HG03060 (cell line): ENCODE results near the gene DUSP1.

Source experiments
- ATAC-seq: cut with Tn5 transposase; IDR thresholded peaks from one replicate; pipeline ENCODE4 v1.9.1; 2021; ENCODE audit warnings: low read depth, moderate number of reproducible peaks; ENCODE audit not compliant: unreplicated experiment

The DUSP1 gene

DNA sequence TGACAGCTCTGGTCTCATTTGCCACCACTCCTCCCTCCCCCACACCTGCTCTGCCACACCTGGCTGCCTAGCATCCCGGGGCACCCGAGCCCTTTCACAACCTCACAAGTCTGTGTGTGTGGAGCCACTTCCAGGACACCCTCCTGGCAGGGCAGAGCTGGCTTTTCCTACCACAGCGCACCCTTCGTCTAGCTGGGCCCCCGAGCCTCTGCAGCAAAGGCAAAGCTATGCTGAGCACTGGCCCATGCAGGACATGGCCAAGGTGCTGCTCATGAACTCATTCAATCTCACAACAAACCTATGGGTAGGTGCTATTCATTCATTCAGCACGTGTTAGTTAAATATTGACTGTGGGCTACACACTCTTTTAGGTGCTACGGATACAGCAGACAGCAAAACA is 43.4 kb downstream of the DUSP1 start:
- ATAC-seq, result no peak

- ATAC-seq, result no peak
Measured at GRCh38 chr5:172726966-172727365, 44.0 kb downstream of the DUSP1 start.

DNA sequence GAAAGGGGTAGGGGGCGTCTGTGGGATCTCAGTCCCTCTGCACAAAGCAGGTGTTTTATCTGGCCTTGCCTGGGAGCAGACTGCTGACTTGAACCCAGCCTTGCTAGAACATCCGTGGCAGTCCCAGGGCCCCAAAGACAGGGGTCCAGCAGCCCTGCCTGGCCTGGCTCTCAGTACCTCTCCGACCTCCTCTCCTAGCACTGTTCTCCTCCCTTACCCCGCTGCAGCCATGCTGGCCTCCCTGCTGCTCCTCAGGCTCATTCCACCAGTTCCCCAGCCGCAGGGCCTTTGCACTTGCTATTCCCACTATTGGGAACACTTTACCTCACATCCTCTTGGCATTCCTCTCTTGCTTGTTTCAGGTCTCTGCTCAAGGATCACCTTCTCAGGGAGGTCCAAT is 45.2 kb downstream of the DUSP1 start:
- no peak for ATAC-seq

DNA sequence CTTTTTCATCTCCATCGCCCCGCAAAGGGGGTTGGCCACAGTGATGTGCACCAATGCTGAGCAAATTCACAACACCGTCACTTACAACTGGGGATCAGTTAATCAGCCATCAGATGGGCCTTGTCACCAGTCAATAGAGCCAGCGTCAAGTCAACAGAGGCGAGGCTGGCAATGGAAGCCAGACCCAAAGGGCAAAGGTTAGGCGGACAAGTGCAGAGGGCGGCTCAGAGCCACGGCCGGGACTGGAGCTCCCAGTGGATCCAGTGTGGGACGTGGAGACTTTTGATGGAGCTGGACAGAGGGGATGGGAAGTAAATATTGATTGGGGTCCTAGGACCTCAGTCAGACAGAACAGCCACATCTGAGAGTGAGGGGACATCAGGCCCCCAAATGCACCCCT is 45.7 kb downstream of the DUSP1 start:
- ATAC-seq, result no peak

DNA sequence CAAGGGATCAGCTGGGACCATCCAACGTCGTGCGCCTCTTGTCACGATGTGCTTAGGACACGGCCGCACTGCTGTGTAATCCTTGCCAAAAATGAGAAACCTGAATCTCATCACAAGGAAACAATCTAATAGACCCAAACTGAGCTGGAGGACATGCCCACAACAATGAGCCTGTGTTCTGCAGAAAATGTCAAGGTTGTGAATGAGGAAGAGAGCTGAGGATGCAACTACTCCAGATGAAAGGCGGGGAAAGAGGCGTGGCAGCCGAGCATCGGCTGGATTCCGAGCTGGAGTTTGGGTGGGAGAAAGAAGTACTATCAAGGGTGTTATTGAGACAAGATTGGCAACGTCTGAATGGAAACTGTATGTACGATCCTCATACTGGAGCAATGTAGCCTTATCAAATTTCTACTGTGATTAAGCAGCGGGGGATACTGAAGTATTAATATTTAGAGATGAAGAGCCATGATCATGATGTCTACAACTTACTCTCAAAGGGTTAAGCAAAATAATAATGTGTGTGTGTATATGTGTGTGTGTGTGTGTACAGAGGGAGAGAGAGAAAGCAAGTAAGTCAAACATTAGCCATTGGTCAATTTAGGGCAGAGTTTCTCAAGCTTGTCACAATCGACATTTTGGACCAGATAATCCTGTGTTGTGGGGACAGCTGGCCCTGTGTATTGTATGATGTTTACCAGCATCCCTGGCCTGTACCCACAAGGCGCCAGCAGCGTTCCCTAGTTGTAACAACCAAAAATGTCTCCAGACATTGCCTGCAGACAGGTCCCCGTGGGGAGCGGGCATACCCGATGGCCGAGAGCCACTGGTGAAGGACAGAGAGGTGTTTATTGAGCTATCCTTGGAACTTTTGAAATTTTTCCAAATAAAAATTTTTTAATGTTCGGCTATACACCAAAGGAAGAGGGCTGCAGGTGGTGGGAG is 46.5 kb downstream of the DUSP1 start:
- ATAC-seq, result no peak

DNA sequence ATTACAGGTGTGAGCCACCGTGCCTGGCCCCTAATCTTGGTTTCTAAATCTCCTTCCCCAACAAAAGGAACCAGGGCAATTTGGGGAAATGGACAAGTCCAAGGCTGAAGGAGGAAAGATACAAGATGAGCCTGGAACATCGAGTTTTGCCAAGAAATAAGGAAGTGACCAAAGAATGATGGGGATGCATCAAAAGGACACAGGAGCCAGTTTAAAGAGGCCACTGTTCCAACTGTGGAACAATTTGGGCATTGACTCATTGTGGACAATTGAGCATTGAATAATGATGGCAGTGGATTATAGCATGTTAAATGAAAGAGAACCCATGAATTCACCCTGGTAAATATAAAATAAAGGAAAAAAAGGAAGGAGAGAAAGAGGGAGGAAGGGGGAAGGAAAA is 47.5 kb downstream of the DUSP1 start:
- no peak for ATAC-seq

- ATAC-seq, result no peak
Measured at GRCh38 chr5:172722327-172722815, 48.6 kb downstream of the DUSP1 start.

DNA sequence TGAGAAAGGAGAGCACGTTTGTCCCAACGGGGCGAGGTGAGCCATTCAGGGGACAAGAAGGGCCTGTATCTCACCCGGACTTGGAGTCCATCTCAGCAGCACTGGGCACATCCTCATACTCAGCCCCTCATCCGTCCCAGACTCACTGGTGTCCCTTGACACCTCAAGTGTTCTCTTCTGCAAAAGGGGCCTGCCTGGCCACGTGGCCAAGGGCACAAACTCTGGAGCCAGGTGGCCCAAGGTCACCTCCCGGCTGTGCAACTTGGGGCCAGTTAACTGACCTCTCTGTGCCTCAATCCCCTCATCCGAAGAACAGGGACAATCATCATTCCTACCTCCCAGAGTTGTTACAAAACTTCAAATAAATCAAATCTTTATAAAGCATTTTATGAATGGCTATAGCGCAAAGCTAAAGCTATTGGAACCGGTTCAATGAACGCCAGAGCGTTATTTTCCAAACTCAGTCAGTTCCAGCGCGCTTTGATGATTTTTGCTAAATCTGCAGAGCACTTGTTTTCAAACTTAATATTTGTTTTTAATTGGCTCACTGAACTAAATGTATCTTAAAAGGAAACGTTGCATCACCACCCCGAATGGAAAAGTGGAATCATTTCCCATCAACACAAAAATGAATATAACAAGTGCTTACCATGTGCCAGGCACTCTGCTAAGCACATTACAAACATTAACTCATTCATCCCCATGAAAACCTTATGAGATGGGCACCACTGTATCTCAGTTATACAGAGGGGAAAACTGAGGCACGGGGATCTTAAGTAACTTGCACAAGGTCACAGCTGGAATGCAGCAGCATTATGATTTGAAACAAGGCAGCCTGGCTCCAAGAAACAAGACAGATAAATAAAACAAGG is 49.3 kb downstream of the DUSP1 start:
- ATAC-seq, result no peak

GRCh38 chr5:172720655-172721054 is 50.3 kb downstream of the DUSP1 start:
- no peak for ATAC-seq

- ATAC-seq, result no peak
Measured at GRCh38 chr5:172719211-172719610, 51.8 kb downstream of the DUSP1 start.

GRCh38 chr5:172718527-172719114 is 52.4 kb downstream of the DUSP1 start:
- ATAC-seq, result no peak
